Stimulated activated CD8-positive, alpha-beta memory T cell treated with anti-CD3 and anti-CD28 coated beads, Interleukin-15, amount 100 ng/mL, for 1 hour (primary cell): Measurements from ENCODE around the gene NOB1.
A peak's percentile ranks its signal among the peaks of the same experiment; 100 is the strongest.
"Not testable (repeated sequence)": the region's sequence is repeated elsewhere in the genome, so short reads cannot be mapped to it uniquely, and the experiment has no call there.

Experiments
- DNase-seq: peaks from one replicate; pipeline ENCODE4 v3.0.0-alpha.2; 2020; ENCODE audit warnings: low read depth

The NOB1 gene

DNA sequence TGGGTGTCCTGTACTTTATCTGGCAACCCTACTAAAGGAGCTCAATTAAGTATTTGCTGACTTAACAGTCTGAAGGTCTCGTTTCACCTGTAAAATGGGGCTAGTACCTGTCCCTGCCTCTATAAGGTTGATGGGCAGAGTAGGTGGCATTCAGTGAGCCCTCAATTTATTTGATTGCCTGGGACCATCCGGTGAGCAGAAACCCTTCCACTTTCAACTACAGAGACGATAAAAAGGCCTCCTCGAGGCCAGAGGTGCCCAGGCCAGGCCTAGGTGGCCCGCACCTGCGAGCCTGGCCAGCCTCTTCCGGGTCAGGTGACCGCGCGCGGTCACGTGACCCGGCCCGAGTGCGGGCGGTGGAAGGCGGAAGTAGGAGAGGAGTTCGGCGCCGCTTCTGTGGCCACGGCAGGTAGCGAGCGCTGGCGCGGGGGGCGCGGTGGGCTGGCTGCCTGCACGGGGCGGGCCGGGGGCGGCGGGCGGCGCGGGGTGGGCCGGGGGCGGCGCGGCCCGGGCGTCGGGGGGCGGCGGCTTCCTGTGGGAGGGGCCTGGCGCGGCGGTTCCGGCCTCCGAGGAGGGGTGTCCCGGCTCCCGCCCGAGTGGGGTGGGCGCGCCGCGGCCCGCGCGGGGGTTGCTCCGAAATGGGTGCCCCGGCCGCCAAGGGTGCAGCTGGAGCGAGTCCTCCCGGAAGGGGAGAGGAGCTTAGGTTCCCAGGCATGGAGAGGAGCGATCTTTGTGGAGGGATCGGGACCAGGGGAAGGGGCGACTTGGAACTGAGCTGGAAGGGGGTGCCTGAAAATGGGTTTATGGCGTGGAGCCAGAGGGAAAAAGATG is 7.5 kb upstream of the NOB1 start, which contains the start of gene WWP2:
Gene WWP2 (plus strand): TSS at position 350 of the 831 bp plus-strand sequence. CDS start 24,679 bp downstream, outside the sequence.
- peak; percentile 46 for DNase-seq

DNA sequence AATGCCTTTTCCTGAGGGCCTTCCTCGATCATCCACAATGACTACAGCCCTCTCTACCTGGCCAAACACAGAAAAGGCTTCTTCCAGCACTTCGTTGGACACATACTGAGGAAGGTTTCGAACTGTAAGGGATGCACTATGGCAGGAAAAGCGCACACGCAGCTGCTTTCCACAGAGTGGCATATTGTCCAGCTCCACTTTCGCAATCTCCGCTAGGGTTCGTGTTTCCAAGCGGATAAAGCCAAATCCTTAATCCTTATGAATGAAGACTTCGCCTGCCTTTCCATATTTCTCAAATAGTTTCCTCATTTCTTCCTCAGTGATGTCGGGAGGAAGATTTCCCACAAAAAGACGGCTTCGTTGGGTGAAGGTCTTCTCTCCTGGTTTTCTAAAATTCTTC is 2.6 kb upstream of the NOB1 start:
- not testable (repeated sequence) for DNase-seq

DNA sequence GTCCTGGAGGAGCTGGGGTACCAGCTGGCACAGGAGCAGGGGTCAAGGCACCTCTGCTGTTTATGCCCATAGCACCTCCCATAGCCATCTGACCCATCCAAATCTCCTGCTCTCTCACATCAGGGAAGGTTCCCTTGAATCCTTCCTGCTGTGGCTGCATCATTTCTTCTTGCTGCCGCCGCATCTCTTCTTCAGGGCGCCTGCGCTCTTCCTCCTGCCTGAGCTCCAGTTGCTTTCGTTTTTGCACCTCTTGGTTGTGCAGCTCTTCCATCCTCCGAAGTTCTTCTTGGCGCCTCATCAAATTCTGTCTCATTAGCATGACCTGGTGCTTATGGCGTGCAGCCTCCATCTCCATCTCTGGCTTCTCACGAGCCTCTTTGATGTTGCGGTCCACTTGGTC is 2.0 kb upstream of the NOB1 start:
- DNase-seq, result no peak

DNA sequence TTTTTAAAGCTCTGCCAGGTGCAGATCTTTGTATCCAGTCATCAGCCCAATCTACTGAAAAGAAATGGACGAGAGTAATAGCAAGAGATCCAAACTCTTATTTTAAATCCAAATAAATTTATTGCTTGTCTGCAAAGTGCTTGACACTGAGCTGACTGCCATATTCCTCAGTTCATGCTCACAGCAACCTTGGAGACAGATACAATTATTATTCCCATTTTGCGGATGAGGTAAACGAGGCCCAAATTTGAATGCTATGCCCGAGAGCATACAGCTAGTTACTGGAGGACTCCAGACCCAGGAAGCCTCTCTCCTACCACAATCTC is 620 bp downstream of the NOB1 start:
- no peak for DNase-seq

DNA sequence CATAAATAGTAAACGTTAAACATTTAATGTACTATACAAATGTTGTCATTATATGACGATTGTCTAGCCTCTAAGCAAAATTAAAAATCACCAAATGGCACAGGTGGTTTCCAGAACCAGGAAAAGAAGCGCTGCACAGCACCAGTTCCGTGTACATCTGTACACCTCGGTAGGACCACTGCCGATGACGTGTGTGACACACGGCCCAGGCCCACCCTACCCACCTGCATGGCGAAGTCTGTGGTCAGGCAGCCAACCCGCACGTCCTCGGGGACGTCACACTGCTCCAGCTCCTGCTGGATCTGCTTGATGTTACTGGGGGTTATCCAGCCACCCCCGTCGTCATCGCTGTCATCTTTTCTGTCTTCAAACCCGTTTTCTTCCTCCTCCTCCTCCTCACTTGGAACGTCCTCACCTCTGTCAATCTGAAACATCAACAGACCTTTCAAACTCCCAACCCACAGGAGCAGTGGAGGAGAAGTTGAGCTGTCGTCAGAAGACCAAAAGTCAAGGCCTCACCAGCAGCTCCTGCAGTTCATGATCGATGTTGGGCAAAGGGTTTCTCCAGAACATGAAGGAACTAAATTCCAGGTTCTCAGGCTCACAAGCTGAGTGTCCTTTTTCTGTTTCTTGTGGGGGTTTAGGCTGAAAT is 5.9 kb downstream of the NOB1 start:
- DNase-seq, result no peak

DNA sequence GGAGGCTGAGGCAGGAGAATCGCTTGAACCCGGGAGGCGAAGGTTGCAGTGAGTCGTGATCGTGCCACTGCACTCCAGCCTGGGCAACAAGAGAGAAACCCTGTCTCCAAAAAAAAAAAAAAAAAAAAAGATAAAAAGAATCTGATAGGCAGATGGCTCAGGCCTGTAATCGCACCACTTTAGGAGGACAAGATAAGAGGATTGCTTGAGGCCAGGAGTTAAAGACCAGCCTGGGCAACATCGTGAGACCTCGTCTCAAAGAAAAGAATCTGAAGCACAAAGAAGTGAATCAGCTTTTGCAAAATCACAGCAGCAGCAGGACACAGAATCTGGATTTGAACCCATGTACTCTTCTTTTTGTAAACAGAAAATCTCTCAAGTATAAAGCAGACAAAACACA is 7.6 kb downstream of the NOB1 start:
- no peak for DNase-seq

DNA sequence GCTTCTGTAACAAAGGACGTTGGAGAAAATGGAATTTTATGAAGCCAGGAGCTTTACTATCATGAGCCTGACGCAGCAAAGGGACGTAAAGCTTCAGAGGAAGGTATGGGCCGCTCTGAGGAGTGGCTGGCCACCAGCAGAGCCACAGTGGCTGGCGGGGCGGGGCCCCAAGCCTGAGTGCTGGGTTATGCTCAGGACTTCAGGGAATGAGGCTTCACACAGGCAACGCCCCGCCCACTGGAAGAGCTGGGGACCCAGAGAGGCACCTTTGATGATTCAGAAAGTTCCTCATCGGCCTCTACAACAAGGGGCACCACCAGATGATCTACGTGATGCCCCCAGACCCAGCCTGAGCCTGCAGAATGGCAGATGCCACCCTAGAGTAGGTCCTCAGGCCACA is 8.8 kb downstream of the NOB1 start:
- DNase-seq, result no peak

DNA sequence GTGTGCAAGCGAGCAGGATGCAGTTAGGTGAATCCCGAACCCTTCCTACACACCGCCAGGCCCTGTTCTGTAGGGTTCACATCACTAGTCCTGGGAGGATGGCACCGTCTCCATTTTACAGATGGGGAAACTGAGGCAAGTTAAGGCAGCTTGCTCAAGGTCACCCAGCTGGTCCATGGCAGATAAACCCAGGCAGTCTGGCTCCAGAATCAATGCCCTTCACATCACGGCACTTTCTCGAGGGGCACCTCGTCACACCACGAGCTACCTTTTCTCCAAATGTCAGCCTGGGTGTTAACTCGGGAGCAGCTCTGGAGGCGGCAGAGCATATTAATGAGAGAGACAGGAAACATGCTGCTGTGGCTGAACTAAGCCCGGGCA is 9.5 kb downstream of the NOB1 start:
- no peak for DNase-seq

DNA sequence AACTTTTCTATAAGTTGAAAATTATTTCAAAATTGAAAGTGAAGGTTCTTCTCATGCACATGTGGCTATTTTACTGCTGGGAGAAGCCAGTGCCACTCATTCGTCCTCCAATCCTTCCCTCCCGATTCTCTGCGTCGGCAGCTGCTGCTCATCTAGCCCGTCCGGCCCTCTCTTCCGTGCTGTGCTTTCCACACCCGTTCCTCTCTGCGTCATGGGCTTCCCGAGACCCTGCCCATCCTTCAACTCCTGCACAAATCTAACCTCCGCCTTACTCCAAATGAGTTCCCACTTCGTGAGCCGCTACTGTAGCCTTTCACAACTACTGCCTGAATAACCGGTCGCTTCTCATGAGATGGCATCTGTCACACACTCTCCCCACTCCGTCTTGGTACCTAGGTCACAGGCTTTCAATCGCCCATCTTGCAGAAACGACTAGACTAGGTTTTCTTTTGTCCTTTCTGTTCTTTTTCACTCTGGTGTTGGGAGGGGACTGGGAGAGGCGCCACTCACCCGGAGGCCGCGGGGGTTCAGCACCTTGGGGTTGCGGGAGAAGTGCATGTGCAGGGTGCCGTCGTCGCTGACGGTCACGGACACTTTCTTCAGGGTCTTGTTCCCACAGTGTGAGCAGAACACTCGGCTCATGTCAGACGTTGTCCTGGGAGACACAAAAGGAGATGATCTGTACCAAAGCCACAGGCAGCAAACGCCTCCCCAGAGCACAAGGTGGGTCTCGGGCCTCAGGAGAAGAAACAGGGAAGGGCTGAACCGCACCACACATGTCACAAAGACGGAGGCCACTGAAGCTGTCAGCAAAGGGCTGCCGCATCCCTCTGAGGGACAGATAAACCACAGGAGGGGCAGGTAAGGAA is 10.1 kb downstream of the NOB1 start:
- DNase-seq, result no peak

DNA sequence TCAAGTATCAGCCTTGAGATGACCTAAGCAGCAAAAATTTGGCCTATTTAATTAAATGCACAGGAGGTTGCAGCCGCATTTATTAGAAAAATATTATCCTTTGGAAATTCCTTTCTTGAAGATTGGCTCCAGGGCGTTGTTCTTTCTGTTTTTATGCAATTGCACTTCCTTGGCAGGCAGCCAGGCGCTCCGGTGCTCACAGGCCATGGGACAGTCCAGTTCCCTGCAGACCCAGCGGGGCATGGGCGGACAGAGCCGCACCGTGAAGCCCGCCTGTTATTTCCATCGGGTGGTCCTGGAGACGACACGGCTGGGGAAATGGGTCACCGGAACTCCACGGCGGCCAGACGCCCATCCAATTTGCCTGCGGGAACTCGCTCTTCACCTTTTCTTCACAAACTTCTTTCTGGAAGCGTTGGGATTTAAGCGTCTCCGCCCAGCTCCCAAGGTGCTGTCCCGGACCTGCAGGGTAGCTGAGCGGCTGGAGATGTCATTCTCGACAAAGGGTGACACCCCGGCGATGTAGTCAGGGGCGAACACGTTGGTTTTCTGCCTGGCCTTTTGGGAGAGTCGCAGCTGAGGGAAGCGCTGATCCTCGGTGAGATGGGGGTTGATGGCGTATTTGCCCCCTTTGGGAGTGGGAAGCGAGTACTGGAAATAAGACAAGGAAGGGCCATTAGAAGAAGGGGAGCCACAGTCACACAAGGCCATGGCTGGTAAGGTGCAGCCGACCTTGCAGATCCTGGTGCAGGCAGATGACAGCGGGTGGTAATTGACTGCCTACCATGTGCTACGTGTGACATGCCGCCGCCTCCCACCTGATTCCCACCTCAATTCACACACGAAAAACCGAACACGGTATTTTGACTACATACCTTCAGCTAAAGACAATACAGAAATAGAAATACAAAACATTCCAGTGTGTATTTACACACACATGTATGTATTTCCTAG is 12.5 kb downstream of the NOB1 start:
- no peak for DNase-seq

DNA sequence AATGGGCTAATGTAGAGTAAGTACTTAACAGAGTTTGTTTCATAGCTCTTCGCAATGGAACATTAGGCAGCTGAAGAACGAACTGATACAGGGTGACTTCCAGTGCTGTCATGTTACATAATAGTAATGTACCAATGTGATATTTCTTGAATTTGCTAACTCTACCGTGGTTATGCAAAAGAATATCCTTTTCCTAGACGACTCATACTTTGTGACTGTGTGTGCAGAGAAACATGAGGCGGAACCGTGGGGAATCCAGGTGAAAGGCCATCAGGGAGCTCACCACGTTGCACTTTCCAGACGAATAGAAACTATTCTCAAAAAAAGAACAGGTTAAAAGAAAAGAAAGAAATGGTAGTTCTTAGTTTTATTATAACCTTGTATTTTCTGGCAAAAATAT is 13.2 kb downstream of the NOB1 start:
- DNase-seq, result no peak

DNA sequence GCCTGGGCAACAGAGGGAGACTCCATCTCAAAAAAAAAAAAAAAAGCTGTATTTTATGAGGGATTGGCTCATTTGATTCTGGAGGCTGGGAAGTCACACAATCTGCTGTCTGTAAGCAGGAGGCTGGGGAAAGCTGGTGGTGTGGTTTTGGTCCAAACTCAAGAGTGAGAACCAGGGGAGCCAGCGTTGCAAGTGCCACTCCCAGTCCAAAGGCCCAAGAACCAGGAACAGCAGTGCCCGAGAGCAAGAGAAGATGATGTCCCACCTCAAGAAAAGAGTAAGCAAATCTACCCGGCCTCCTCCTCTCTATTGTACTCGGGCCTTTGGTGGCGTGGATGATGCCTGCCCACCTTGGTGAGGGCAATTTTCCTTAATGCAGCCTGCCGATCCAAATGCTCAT is 22.6 kb downstream of the NOB1 start:
- DNase-seq, result no peak

DNA sequence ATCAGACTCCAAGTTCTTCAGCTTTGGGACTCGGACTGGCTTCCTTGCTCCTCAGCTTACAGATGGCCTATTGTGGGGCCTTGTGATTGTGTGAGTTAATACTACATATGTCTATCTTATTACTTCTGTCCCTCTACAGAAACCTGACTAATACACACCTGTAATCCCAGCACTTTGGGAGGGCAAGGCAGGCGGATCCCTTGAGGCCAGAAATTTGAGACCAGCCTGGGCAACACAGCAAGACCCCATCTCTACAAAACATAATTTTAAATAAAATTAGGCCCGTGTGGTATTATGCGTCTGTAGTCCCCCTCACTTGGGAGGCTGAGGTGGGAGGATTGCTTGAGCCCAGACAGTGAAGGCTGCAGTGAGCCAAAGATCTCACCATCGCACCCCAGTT is 23.4 kb downstream of the NOB1 start:
- not testable (repeated sequence) for DNase-seq

DNA sequence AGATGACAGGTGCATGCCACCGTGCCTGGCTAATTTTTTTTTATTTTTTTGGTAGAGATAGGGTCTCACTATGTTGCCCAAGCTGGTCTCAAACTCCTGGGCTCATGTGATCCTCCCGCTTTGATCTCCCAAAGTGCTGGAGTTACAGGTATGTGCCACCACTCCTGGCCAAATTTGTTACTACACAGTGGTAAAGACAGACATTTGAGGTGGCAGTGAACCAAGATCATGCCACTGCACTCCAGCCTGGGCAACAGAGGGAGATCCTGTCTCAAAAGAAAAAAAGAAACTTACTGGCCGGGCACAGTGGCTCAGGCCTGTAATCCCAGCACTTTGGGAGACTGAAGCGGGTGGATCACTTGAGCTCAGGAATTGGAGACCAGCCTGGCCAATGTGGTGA is 25.7 kb downstream of the NOB1 start:
- DNase-seq, result not testable (repeated sequence)

DNA sequence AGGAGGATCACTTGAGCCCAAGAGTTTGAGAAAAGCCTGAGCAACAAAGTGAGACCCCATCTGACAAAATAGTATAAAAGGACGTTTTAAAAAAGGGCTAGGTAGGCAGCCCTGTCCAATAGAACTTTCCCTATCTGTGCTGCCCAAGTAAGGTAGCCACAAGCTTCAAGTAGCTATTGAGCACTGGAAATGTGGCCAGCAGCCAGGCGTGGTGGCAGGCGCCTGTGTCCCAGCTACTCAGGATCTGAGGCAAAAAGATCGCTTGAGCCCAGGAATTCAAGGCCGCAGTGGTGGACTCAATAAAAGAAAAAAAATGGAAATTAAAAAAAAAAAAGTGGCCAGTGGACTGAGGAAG is 26.8 kb downstream of the NOB1 start:
- no peak for DNase-seq

DNA sequence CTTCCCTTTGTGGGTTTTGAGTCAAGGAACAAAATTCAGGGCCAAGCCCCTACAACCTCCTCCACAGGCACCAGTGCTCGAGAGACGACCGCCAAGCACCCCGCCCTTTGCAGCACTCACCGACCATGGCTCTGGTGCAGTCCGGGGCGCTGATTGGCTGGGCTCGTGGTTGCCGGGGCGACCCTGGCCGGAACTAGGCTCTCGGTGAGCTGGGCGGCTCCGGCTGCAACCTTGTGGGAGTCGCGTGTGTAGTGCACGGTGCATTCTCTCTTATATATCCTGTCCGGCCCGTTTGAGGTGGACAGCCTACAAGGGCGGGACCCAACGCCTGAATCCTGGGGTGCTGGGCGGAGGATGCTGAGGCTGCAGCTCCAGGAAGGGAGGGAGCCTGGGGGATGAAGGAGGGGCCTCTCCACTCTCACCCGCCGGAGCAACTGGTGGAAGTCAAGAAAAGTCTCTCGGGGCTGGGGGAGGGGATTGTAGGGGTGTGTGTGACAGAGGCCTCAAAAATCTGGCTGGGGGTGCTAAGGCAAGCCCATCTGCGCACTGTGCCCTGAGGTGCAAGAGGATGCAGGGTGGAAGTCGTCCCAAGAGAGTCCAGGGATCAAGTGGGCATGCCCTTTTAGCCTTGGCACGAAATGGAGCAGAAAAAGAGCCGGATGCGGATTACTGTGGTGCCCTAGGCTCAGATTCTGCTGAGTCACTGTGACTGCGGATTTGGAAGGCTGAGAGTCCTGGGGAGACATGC is 28.2 kb downstream of the NOB1 start, which contains the start of gene NQO1:
Gene NQO1 (minus strand): TSS at position 248 of the 748 bp plus-strand sequence. CDS start 121 bp downstream, at position 127.
- peak; percentile 63 for DNase-seq

DNA sequence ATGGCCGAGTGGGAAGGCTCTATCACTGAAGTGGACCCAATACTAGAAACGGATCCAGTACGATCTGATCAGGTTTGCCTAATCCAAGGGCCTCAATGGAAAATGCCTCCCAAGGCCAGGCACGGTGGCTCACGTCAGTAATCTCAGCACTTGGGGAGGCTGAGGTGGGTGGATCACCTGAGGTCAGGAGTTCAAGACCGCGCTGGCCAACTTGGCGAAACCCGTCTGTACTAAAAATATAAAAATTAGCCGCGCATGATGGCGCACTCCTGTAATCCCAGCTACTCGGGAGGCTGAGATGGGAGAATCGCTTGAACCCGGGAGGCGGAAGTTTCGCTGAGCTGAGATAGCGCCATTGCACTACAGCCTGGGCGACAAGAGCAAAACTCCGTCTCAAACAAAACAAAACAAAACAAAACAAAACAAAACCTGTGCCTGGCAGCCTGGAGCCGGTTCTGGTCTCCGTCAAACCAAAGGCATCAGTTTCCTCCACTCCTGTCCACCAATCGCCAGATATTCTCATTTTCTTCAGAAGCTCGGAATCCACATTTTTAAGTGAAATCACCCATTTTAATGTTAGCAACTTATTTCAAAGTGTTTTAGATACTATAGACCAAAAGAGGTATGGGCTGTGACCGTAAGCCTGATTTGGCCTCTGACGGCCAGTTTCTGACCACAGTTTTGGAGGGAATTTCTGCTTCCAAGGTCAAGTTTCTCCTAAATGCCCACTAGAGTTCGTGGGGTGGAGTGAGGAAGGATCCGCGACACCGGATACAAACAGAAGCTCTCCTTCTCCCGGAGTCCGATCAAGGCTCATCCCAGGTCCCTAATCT is 29.0 kb downstream of the NOB1 start:
- no peak for DNase-seq

DNA sequence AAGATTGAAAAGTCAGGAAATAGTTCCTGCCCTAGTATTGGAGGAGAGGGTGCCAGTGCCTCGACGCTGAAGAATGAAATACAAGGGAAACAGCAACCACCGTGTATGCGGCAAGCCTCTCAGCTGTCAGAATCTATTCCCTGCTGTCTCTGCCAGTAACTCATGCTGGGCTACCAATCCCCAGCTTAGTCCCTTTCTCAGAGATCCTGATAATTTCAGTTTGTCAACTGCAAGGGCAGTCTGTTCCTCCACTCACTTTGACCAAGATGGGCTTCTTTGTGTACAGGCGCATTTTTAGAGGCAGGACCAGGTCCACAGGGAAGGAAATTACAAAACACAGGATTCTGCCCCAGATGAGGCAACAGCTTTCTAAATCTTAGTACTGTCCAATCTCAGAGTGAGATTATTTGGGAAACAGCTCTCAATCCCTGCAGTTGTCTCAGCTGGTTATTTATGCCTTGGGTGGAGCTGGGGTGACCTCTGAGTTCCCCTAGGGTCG is 29.7 kb downstream of the NOB1 start:
- DNase-seq, result no peak

DNA sequence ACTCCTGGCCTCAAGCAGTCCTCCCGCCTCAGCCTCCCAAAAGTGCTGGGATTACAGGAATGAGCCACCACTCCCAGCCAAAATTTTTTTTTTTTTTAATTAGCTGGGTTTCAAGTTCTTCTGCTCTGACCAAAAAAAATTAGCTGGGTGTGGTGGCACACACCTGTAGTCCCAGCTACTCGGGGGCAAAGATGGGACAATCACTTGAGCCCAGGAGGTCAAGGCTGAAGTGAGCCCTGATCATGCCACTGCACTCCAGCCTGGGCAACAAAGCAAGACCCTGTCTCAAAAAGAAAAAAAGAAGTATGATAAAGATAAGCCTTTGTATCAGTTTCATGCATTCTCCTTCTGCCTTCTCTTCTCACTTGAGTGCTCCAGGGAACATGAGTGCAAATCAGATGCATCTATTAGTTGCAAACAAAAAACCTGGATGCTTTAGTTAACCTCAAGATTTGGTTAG is 30.3 kb downstream of the NOB1 start:
- no peak for DNase-seq
